HG03064 (cell line): ENCODE data around the gene TRAM2.
A peak's percentile ranks its signal among the peaks of the same experiment; 100 is the strongest.

Source experiments
- ATAC-seq: cut with Tn5 transposase; IDR thresholded peaks from one replicate; pipeline ENCODE4 v1.9.1; 2021; ENCODE audit warnings: low read depth; ENCODE audit not compliant: unreplicated experiment

Gene TRAM2

GRCh38 chr6:52548999-52549398, 27.9 kb downstream of the TRAM2 start:
- no peak for ATAC-seq

GRCh38 chr6:52548353-52548713, 28.5 kb downstream of the TRAM2 start:
- ATAC-seq, result no peak

- no peak for ATAC-seq
Observed at GRCh38 chr6:52547647-52548352, 29.1 kb downstream of the TRAM2 start.

- ATAC-seq, result peak; percentile 83
Observed at GRCh38 chr6:52546678-52547077, 30.2 kb downstream of the TRAM2 start.

GRCh38 chr6:52546192-52546591, 30.7 kb downstream of the TRAM2 start:
- no peak for ATAC-seq

- no peak for ATAC-seq
Observed at GRCh38 chr6:52545406-52546119, 31.3 kb downstream of the TRAM2 start.

GRCh38 chr6:52544602-52545405, 32.1 kb downstream of the TRAM2 start:
- no peak for ATAC-seq

- ATAC-seq, result no peak
Observed at GRCh38 chr6:52543729-52544601, 32.9 kb downstream of the TRAM2 start.

- ATAC-seq, result no peak
Observed at GRCh38 chr6:52543262-52543661, 33.6 kb downstream of the TRAM2 start.

- ATAC-seq, result no peak
Observed at GRCh38 chr6:52541135-52541534, 35.7 kb downstream of the TRAM2 start.

GRCh38 chr6:52540286-52540902, 36.5 kb downstream of the TRAM2 start:
- no peak for ATAC-seq

- no peak for ATAC-seq
Observed at GRCh38 chr6:52539607-52540006, 37.3 kb downstream of the TRAM2 start.

- no peak for ATAC-seq
Observed at GRCh38 chr6:52538901-52539354, 37.9 kb downstream of the TRAM2 start.

- ATAC-seq, result no peak
Observed at GRCh38 chr6:52538252-52538900, 38.5 kb downstream of the TRAM2 start.

GRCh38 chr6:52537001-52537753, 39.7 kb downstream of the TRAM2 start:
- ATAC-seq, result peak; percentile 57

GRCh38 chr6:52536424-52536916, 40.4 kb downstream of the TRAM2 start:
- peak; percentile 27 for ATAC-seq

- peak; percentile 4 for ATAC-seq
Observed at GRCh38 chr6:52535711-52536423, 41.0 kb downstream of the TRAM2 start.

- ATAC-seq, result peak; percentile 38
Observed at GRCh38 chr6:52534966-52535390, 41.9 kb downstream of the TRAM2 start.
